Stimulated activated CD8-positive, alpha-beta memory T cell treated with anti-CD3 and anti-CD28 coated beads, Interleukin-2, amount 100 ng/mL, for 1 hour (primary cell): ENCODE measurements around the gene EIF1AD.
"Not testable (repeated sequence)": the region's sequence is repeated elsewhere in the genome, so short reads cannot be mapped to it uniquely, and the experiment has no call there.

Experiments used
- DNase-seq, 2 donors: peaks; one replicate each; pipeline ENCODE4 v3.0.0-alpha.2; 2020; ENCODE audit warnings: low read depth in 2 of 2

The EIF1AD gene

GRCh38 chr11:66001942-66002647 is at the start of gene EIF1AD, which contains the start of gene BANF1:
Gene EIF1AD (minus strand): TSS chr11:66002157. CDS start chr11:66000389, 1,768 bp downstream.
Gene BANF1 (plus strand): TSS chr11:66002503. CDS start chr11:66003251, 748 bp downstream.
- DNase-seq = peak; percentile 84 to 87

GRCh38 chr11:66051371-66051765 is 49.4 kb upstream of the EIF1AD start:
- no peak for DNase-seq

- DNase-seq = no peak
These were observed 48.7 kb upstream of the EIF1AD start for GRCh38 chr11:66050581-66051231.

- DNase-seq = no peak
These were observed 46.8 kb upstream of the EIF1AD start, which contains the start of gene GAL3ST3 for GRCh38 chr11:66048547-66049323. Gene GAL3ST3 (minus strand): TSS chr11:66049161. CDS start chr11:66045415, 3,746 bp downstream.

- no peak for DNase-seq
These were observed 45.8 kb upstream of the EIF1AD start for GRCh38 chr11:66047541-66048365.

GRCh38 chr11:66046901-66047300 is 44.9 kb upstream of the EIF1AD start:
- no peak for DNase-seq

GRCh38 chr11:66045177-66045639 is 43.3 kb upstream of the EIF1AD start:
- peak; percentile 63 to 75 for DNase-seq

GRCh38 chr11:66044757-66045156 is 42.8 kb upstream of the EIF1AD start:
- no peak for DNase-seq

- no peak for DNase-seq
These were observed 41.3 kb upstream of the EIF1AD start for GRCh38 chr11:66042996-66043906.

- DNase-seq = no peak
These were observed 40.5 kb upstream of the EIF1AD start for GRCh38 chr11:66042227-66042995.

GRCh38 chr11:66039765-66040164 is 37.8 kb upstream of the EIF1AD start:
- no peak for DNase-seq

- DNase-seq = no peak
These were observed 35.4 kb upstream of the EIF1AD start for GRCh38 chr11:66037327-66037726.

- no peak for DNase-seq
These were observed 34.4 kb upstream of the EIF1AD start for GRCh38 chr11:66036334-66036710.

GRCh38 chr11:66035653-66036333 is 33.8 kb upstream of the EIF1AD start:
- no peak for DNase-seq

GRCh38 chr11:66032957-66033735 is 31.2 kb upstream of the EIF1AD start:
- no peak for DNase-seq

GRCh38 chr11:66026017-66026529 is 24.1 kb upstream of the EIF1AD start, which contains the start of gene CATSPER1:
Gene CATSPER1 (minus strand): TSS chr11:66026479. CDS start chr11:66026379, 100 bp downstream.
- DNase-seq = no peak

GRCh38 chr11:66023186-66023440 is 21.2 kb upstream of the EIF1AD start:
- not testable (repeated sequence) for DNase-seq
